GM13977 (cell line): ENCODE data around the gene PIANP.
"Not testable (repeated sequence)": the region's sequence is repeated elsewhere in the genome, so short reads cannot be mapped to it uniquely, and the experiment has no call there.

ENCODE experiments used
- DNase-seq: peaks from one replicate; pipeline ENCODE4 v3.0.0; 2012; ENCODE audit warnings: low spot score
- CTCF ChIP-seq: IDR thresholded peaks from 2 replicates; pipeline ENCODE4 v1.5.1; 2012; ENCODE audit warnings: mild to moderate bottlenecking, control low read depth; ENCODE audit not compliant: insufficient read depth; ENCODE audit errors: extremely low read depth, missing control alignments
- in situ Hi-C: fragments of 300-500 bp; cut with MboI; formaldehyde crosslinking; loops from one replicate; pipeline ENCODE4 v1.12.0; 2022; ENCODE audit warnings: low sequenced_read_pairs, low pct_unique_long_range_greater_than_20kb, mixed read lengths, inconsistent platforms; ENCODE audit not compliant: unreplicated experiment

Gene PIANP, protein sequence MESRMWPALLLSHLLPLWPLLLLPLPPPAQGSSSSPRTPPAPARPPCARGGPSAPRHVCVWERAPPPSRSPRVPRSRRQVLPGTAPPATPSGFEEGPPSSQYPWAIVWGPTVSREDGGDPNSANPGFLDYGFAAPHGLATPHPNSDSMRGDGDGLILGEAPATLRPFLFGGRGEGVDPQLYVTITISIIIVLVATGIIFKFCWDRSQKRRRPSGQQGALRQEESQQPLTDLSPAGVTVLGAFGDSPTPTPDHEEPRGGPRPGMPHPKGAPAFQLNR

DNA sequence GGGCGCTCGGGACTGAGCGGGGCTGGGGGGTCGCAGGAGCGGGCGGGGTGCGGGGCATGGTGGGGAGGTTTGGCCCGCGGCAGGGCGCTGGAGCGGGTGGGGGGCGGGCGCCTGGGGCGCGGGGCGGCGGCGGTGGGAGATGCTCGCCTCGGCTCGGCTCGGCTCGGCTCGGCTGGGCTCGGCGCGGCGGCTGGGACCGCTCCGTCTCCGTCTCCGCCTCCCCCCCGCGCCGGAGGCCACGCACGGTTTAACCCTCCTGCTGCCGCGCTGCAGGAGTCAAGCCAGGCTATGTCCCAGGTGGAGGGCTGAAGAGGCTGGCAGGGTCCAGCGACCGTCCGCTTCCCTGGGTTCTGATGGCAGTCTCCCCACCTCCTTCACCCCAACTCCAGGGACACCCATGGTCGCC lies at the start of gene PIANP:
TSS of gene PIANP (minus strand) at position 170 of the 406 bp plus-strand sequence. CDS start 2,754 bp downstream, outside the sequence.
- in situ Hi-C loops, result no loop called here
- peak; percentile 58 for DNase-seq
- no peak for TF ChIP-seq CTCF

DNA sequence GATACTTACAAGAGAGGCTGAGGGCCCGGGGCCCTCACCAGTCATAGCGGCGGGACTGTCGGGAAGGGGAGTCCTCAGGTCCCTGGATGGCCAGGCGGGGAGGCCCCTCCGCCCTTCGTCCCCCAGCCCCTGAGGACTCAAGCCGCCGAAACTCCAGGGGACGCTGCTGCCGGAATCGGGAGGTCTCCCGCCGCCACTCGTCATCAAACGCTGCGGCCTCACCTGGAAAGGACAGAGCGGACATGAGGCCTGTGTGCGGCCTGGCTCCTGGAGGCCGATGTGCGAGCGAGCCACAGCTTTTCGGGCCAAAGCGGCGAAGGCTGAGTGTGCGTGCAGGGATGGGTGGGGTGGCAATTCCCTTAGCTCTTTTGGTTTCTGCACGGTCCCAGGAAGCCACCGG lies 48.1 kb upstream of the PIANP start:
- in situ Hi-C loops, result no loop called here
- TF ChIP-seq CTCF, result no peak
- DNase-seq, result no peak

- no peak for TF ChIP-seq CTCF
- DNase-seq, result no peak
- in situ Hi-C loops, result no loop called here
Measured at GRCh38 chr12:6747216-6747615, 46.6 kb upstream of the PIANP start.

- DNase-seq, result peak; percentile 35
- in situ Hi-C loops, result no loop called here
- TF ChIP-seq CTCF, result no peak
Measured at GRCh38 chr12:6745741-6746525, 45.3 kb upstream of the PIANP start.

DNA sequence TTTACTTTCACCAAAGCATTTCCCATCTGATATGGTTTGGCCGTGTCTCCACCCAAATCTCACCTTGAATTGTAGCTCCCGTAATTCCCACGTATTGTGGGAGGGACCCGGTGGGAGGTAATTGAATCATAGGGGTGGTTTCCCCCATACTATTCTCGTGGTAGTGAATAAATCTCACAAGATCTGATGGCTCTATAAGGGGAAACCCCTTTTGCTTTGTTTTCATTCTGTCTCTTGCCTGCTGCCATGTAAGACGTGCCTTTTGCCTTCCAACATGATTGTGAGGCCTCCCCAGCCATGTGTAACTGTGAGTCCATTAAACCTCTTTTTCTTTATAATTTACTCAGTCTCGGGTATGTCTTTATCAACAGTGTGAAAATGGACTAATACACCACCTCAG lies 42.7 kb upstream of the PIANP start:
- in situ Hi-C loops, DNase-seq: not testable (repeated sequence)

- no peak for DNase-seq
- in situ Hi-C loops, result no loop called here
- no peak for TF ChIP-seq CTCF
Measured at GRCh38 chr12:6742834-6743233, 42.2 kb upstream of the PIANP start.

GRCh38 chr12:6742080-6742479 lies 41.5 kb upstream of the PIANP start:
- DNase-seq, in situ Hi-C loops: not testable (repeated sequence)
